ENCODE results near the gene PTGES3.

The PTGES3 gene

GRCh38 chr12:56682323-56682722 is 5.8 kb downstream of the PTGES3 start:
- no peaks in the 10 kb centered on the region for H3K4me1 ChIP-seq (ENCODE audit: control insufficient read depth, insufficient read depth, low read length)
- WGBS, 2 experiments = 94 to 96% methylated on average over 6 of the region's 6 CpGs

DNA sequence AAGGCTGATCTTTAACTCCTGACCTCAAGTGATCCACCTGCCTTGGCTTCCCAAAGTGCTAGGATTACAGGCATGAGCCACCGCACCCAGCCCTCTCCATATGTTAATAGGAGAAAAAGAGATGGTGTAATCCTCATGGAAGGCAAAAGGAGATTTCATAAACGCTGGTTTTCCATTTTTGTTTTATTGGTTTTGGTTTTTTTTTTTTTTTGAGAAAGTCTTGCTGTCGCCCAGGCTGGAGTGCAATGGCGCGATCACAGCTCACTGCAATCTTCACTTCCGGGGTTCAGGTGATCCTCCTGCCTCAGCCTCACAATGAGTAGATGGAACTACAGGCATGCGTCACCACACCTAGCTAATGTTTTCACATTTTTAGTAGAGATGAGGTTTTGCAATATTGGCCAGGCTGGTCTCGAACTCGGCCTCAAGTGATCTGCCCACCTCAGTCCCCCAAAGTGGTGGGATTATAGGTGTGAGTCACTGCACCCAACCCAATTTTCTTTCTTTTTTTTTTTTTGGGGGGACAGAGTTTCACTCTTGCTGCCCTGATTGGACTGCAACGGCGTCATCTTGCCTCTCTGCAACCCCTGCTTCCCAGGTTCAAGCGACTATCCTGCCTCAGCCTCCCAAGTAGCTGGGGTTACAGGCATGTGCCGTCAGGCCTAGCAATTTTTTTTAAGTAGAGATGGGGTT is 8.1 kb downstream of the PTGES3 start:
- H3K27ac ChIP-seq (ENCODE audit: insufficient read depth, low read depth, low read length, poor library complexity, severe bottlenecking) = no peak overlapping the region
- no peak overlapping the region for H3K4me3 ChIP-seq (ENCODE audit: insufficient read depth, low read depth, low read length)
- H3K27me3 ChIP-seq (ENCODE audit: control insufficient read depth, insufficient read depth, low read length, poor library complexity, severe bottlenecking) = no peaks in the 10 kb centered on the region
- H3K9me3 ChIP-seq (ENCODE audit: control insufficient read depth, low read length) = no peaks in the 10 kb centered on the region
- no peaks in the 10 kb centered on the region for H3K4me1 ChIP-seq (ENCODE audit: control insufficient read depth, insufficient read depth, low read length)
- WGBS, 2 experiments = 92 to 94% methylated on average over 13 of the region's 13 CpGs
- peaks cover 13% of the 10 kb centered on the region for H3K36me3 ChIP-seq (ENCODE audit: control insufficient read depth, insufficient read depth, low read length)

More at GRCh38 chr12:56682323-56682722, 5.8 kb downstream of the PTGES3 start:
- Histone ChIP-seq H3K27ac (ENCODE audit: insufficient read depth, low read depth, low read length, poor library complexity, severe bottlenecking) (no peak overlapping the region), H3K4me3 (ENCODE audit: insufficient read depth, low read depth, low read length) (no peak overlapping the region), H3K27me3 (ENCODE audit: control insufficient read depth, insufficient read depth, low read length, poor library complexity, severe bottlenecking) (no peaks in the 10 kb centered on the region), H3K36me3 (ENCODE audit: control insufficient read depth, insufficient read depth, low read length) (peaks cover 13% of the 10 kb centered on the region), H3K9me3 (ENCODE audit: control insufficient read depth, low read length) (no peaks in the 10 kb centered on the region)

DNA sequence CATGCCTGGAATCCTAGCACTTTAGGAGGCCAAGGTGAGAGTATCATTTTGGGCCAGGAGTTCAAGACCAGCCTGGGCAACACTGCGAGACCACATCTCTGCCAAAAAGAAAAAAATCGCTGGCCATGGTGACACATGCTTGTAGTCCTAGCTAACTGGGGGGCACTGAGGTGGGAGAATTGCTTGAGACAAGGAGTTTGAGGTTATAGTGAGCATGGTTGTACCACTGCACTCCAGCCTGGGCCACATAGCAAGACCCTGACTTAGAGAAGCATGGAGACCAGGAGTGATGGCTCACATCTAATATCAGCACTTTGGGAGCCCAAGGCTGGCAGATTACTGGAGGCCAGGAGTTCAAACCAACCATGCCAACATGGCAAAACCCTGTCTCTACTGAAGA is 9.2 kb downstream of the PTGES3 start:
- Histone ChIP-seq H3K36me3 (ENCODE audit: control insufficient read depth, insufficient read depth, low read length) (peaks cover 10% of the 10 kb centered on the region), H3K4me3 (ENCODE audit: insufficient read depth, low read depth, low read length) (no peak overlapping the region), H3K9me3 (ENCODE audit: control insufficient read depth, low read length) (no peaks in the 10 kb centered on the region), H3K27me3 (ENCODE audit: control insufficient read depth, insufficient read depth, low read length, poor library complexity, severe bottlenecking) (no peaks in the 10 kb centered on the region), H3K4me1 (ENCODE audit: control insufficient read depth, insufficient read depth, low read length) (no peaks in the 10 kb centered on the region), H3K27ac (ENCODE audit: insufficient read depth, low read depth, low read length, poor library complexity, severe bottlenecking) (no peak overlapping the region)
- 95 to 98% methylated on average over 2 of the region's 2 CpGs for WGBS, 2 experiments

- H3K9me3 ChIP-seq (ENCODE audit: control insufficient read depth, low read length) = no peaks in the 10 kb centered on the region
- H3K36me3 ChIP-seq (ENCODE audit: control insufficient read depth, insufficient read depth, low read length) = peaks cover 10% of the 10 kb centered on the region
- WGBS, 2 experiments = 100% methylated on average over 1 of the region's 1 CpG
- no peaks in the 10 kb centered on the region for H3K27me3 ChIP-seq (ENCODE audit: control insufficient read depth, insufficient read depth, low read length, poor library complexity, severe bottlenecking)
- H3K27ac ChIP-seq (ENCODE audit: insufficient read depth, low read depth, low read length, poor library complexity, severe bottlenecking) = no peak overlapping the region
- H3K4me3 ChIP-seq (ENCODE audit: insufficient read depth, low read depth, low read length) = no peak overlapping the region
- no peaks in the 10 kb centered on the region for H3K4me1 ChIP-seq (ENCODE audit: control insufficient read depth, insufficient read depth, low read length)
Measured at GRCh38 chr12:56677680-56678079, 10.4 kb downstream of the PTGES3 start.

DNA sequence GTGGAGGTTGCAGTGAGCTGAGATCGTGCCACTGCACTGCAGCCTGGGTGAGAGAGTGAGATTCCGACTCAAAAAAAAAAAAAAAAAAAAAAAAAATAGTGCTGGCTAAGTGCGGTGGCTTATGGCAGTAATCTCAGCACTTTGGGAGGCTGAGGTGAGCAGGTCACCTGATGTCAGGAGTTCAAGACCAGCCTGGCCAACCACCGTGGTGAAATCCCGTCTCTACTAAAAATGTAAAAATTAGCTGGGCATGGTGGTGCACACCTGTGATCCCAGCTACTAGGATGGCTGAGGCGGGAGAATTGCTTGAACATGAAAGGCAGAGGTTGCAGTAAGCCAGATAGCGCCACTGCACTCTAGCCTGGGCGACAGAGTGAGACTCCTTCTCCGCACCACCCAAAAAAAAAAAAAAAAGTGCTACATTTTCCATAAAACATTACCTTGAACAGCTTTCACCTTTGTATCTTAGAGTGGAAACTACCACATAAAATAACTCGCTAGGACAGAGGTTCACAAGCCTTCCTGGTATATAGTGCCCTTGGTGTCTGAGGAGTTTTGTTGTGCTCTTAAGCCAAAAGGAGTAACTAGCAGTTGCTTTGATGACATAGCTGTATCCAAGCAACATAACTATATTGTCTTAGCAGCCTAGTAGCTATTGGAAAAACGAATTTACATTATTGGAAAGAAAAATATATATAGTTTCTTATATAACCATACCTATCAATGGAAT is 11.1 kb downstream of the PTGES3 start:
- Histone ChIP-seq H3K36me3 (ENCODE audit: control insufficient read depth, insufficient read depth, low read length) (peaks cover 15% of the 10 kb centered on the region), H3K9me3 (ENCODE audit: control insufficient read depth, low read length) (no peaks in the 10 kb centered on the region), H3K27me3 (ENCODE audit: control insufficient read depth, insufficient read depth, low read length, poor library complexity, severe bottlenecking) (no peaks in the 10 kb centered on the region), H3K27ac (ENCODE audit: insufficient read depth, low read depth, low read length, poor library complexity, severe bottlenecking) (no peak overlapping the region), H3K4me3 (ENCODE audit: insufficient read depth, low read depth, low read length) (no peak overlapping the region), H3K4me1 (ENCODE audit: control insufficient read depth, insufficient read depth, low read length) (no peaks in the 10 kb centered on the region)
- 85 to 91% methylated on average over 9 to 10 of the region's 11 CpGs for WGBS, 2 experiments

- Histone ChIP-seq H3K27me3 (ENCODE audit: control insufficient read depth, insufficient read depth, low read length, poor library complexity, severe bottlenecking) (no peaks in the 10 kb centered on the region), H3K36me3 (ENCODE audit: control insufficient read depth, insufficient read depth, low read length) (peaks cover 33% of the 10 kb centered on the region), H3K4me1 (ENCODE audit: control insufficient read depth, insufficient read depth, low read length) (no peaks in the 10 kb centered on the region), H3K4me3 (ENCODE audit: insufficient read depth, low read depth, low read length) (no peak overlapping the region), H3K9me3 (ENCODE audit: control insufficient read depth, low read length) (no peaks in the 10 kb centered on the region), H3K27ac (ENCODE audit: insufficient read depth, low read depth, low read length, poor library complexity, severe bottlenecking) (no peak overlapping the region)
- 95 to 96% methylated on average over 2 of the region's 2 CpGs for WGBS, 2 experiments
Measured at GRCh38 chr12:56671608-56672007, 16.5 kb downstream of the PTGES3 start.

- no peaks in the 10 kb centered on the region for H3K27me3 ChIP-seq (ENCODE audit: control insufficient read depth, insufficient read depth, low read length, poor library complexity, severe bottlenecking)
- no peaks in the 10 kb centered on the region for H3K4me1 ChIP-seq (ENCODE audit: control insufficient read depth, insufficient read depth, low read length)
- 93 to 96% methylated on average over 4 of the region's 4 CpGs for WGBS, 2 experiments
- no peak overlapping the region for H3K4me3 ChIP-seq (ENCODE audit: insufficient read depth, low read depth, low read length)
- H3K9me3 ChIP-seq (ENCODE audit: control insufficient read depth, low read length) = no peaks in the 10 kb centered on the region
- H3K36me3 ChIP-seq (ENCODE audit: control insufficient read depth, insufficient read depth, low read length) = peaks cover 35% of the 10 kb centered on the region
- H3K27ac ChIP-seq (ENCODE audit: insufficient read depth, low read depth, low read length, poor library complexity, severe bottlenecking) = no peak overlapping the region
Measured at GRCh38 chr12:56670836-56671235, 17.2 kb downstream of the PTGES3 start.

DNA sequence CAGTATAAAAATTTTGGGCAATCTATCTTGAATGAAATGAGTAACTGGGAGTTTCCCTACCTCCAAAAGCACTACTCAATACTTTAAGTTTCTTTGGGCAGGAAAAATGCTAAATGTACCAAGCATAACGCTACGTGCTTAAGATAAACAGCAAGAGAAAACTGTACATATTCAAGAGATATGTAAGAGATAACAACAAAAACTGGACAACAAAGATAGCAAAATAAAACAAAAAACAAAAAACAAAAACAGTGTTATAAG is 20.0 kb downstream of the PTGES3 start:
- Histone ChIP-seq H3K36me3 (ENCODE audit: control insufficient read depth, insufficient read depth, low read length) (peaks cover 40% of the 10 kb centered on the region), H3K9me3 (ENCODE audit: control insufficient read depth, low read length) (no peaks in the 10 kb centered on the region), H3K4me1 (ENCODE audit: control insufficient read depth, insufficient read depth, low read length) (no peaks in the 10 kb centered on the region), H3K27me3 (ENCODE audit: control insufficient read depth, insufficient read depth, low read length, poor library complexity, severe bottlenecking) (no peaks in the 10 kb centered on the region), H3K4me3 (ENCODE audit: insufficient read depth, low read depth, low read length) (no peak overlapping the region), H3K27ac (ENCODE audit: insufficient read depth, low read depth, low read length, poor library complexity, severe bottlenecking) (no peak overlapping the region)
- 91% methylated on average over 2 of the region's 2 CpGs; no CpG with 5 or more reads in 1 of the 2 experiments for WGBS, 2 experiments

DNA sequence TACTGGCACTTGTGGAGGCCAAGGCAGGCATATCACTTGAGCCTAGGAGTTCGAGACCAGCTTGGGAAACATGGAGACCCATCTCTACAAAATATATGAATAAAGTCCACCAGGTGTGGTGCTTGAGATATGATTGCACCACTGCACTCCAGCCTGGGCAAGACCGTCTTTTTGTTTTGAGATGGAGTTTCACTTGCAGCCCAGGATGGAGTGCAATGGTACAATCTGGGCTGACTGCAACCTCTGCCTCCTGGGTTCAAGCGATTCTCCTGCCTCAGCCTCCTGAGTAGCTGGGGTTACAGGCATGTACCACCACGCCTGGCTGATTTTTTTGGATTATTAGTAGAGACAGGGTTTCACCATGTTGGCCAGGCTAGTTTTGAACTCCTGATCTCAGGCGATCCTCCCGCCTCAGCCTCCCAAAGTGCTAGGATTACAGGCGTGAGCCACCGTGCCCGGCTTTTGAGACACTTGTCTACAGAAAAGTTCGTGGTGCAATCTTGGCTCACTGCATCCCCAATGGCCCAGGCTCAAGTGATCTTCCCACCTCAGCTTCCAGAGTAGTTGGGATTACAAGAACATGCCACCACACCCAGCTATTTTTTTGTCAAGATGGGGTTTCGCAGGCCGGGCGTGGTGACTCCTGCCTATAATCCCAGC is 26.0 kb downstream of the PTGES3 start:
- Histone ChIP-seq H3K36me3 (ENCODE audit: control insufficient read depth, insufficient read depth, low read length) (peaks cover 13% of the 10 kb centered on the region), H3K4me1 (ENCODE audit: control insufficient read depth, insufficient read depth, low read length) (no peaks in the 10 kb centered on the region), H3K27ac (ENCODE audit: insufficient read depth, low read depth, low read length, poor library complexity, severe bottlenecking) (no peak overlapping the region), H3K27me3 (ENCODE audit: control insufficient read depth, insufficient read depth, low read length, poor library complexity, severe bottlenecking) (no peaks in the 10 kb centered on the region), H3K9me3 (ENCODE audit: control insufficient read depth, low read length) (no peaks in the 10 kb centered on the region), H3K4me3 (ENCODE audit: insufficient read depth, low read depth, low read length) (no peak overlapping the region)
- WGBS, 2 experiments = 90 to 91% methylated on average over 13 of the region's 13 CpGs

- H3K9me3 ChIP-seq (ENCODE audit: control insufficient read depth, low read length) = no peaks in the 10 kb centered on the region
- no peaks in the 10 kb centered on the region for H3K4me1 ChIP-seq (ENCODE audit: control insufficient read depth, insufficient read depth, low read length)
- no peaks in the 10 kb centered on the region for H3K27me3 ChIP-seq (ENCODE audit: control insufficient read depth, insufficient read depth, low read length, poor library complexity, severe bottlenecking)
- no peak overlapping the region for H3K4me3 ChIP-seq (ENCODE audit: insufficient read depth, low read depth, low read length)
- H3K36me3 ChIP-seq (ENCODE audit: control insufficient read depth, insufficient read depth, low read length) = peaks cover 7% of the 10 kb centered on the region
- 95 to 96% methylated on average over 7 of the region's 7 CpGs for WGBS, 2 experiments
- H3K27ac ChIP-seq (ENCODE audit: insufficient read depth, low read depth, low read length, poor library complexity, severe bottlenecking) = no peak overlapping the region
Measured at GRCh38 chr12:56661560-56661959, 26.5 kb downstream of the PTGES3 start.
